PC-9 (cell line): ENCODE results near the gene ARPC5. TPM values are rescaled to one million over a fixed set of nuclear protein-coding genes. Genes with fewer than 3 reads are reported as not detected.
A peak's percentile ranks its signal among the peaks of the same experiment; 100 is the strongest.

Experiments used
- BruUV-seq: library from RNA; stranded (reverse); fragments of 400-500 nt; replicated peaks from 2 replicates; lab custom pipeline; 2021; lab: Mats Ljungman, UMichigan
- CTCF ChIA-PET: fragments of 300-600 bp; sonication (Branson Sonifier 250); formaldehyde crosslinking; loops from one replicate; lab custom pipeline; 2022; ENCODE audit warnings: antibody characterized with exemption; lab: Charles Lee
- POLR2A ChIA-PET: fragments of 300-600 bp; sonication (Branson Sonifier 250); formaldehyde crosslinking; loops from one replicate; lab custom pipeline; 2022; ENCODE audit warnings: antibody characterized with exemption; ENCODE audit not compliant: unreplicated experiment; lab: Charles Lee
- DNase-seq, 2 experiments: peaks; one replicate each; pipeline versions ENCODE4 v3.0.0 to v3.0.0-alpha.2; 2015 to 2022; ENCODE audit warnings: mixed read lengths in 1 of 2
- H2AFZ ChIP-seq: fragments of 200-600 bp; sonication (generic); 2 replicates; pipeline ENCODE4 v1.8.1; 2017; ENCODE audit warnings: antibody characterized with exemption
- H3F3A ChIP-seq: fragments of 200-600 bp; sonication (generic); 2 replicates; pipeline ENCODE4 v1.8.1; 2017; ENCODE audit warnings: antibody characterized with exemption, mild to moderate bottlenecking, low read depth; ENCODE audit not compliant: insufficient read depth
- H3K27ac ChIP-seq: fragments of 200-600 bp; sonication (generic); 2 replicates; pipeline ENCODE4 v1.6.1; 2016; ENCODE audit warnings: mixed run types
- H3K27me3 ChIP-seq: fragments of 200-600 bp; sonication (generic); 2 replicates; pipeline ENCODE4 v1.6.1; 2016; ENCODE audit warnings: low read depth, mixed run types; ENCODE audit not compliant: insufficient read depth
- H3K36me3 ChIP-seq: fragments of 200-600 bp; sonication (generic); 2 replicates; pipeline ENCODE4 v1.6.1; 2016; ENCODE audit warnings: low read depth, mixed run types
- H3K4me1 ChIP-seq: fragments of 200-600 bp; sonication (generic); replicated peaks from 2 replicates; pipeline ENCODE4 v1.6.1; 2016; ENCODE audit warnings: mixed run types; ENCODE audit not compliant: insufficient read depth
- H3K4me2 ChIP-seq: fragments of 200-600 bp; sonication (generic); 2 replicates; pipeline ENCODE4 v1.6.1; 2017; ENCODE audit warnings: mixed run types
- H3K4me3 ChIP-seq: fragments of 200-600 bp; sonication (generic); 2 replicates; pipeline ENCODE4 v1.6.1; 2016; ENCODE audit warnings: mixed run types
- H3K79me2 ChIP-seq: fragments of 200-600 bp; sonication (generic); 2 replicates; pipeline ENCODE4 v1.6.1; 2017; ENCODE audit warnings: low read depth, mixed run types
- H3K9me2 ChIP-seq: fragments of 200-600 bp; sonication (generic); 2 replicates; pipeline ENCODE4 v1.8.1; 2017; ENCODE audit warnings: mild to moderate bottlenecking; ENCODE audit not compliant: insufficient read depth
- H3K9me3 ChIP-seq: fragments of 200-600 bp; sonication (generic); 2 replicates; pipeline ENCODE4 v1.8.1; 2016; ENCODE audit warnings: low read depth; ENCODE audit not compliant: insufficient read depth
- H4K20me1 ChIP-seq: fragments of 200-600 bp; sonication (generic); 2 replicates; pipeline ENCODE4 v1.8.1; 2017; ENCODE audit not compliant: insufficient read depth
- EZH2 ChIP-seq: fragments of 200-600 bp; sonication (generic); IDR thresholded peaks from 2 replicates; pipeline ENCODE4 v1.8.0; 2017; ENCODE audit warnings: antibody characterized with exemption, low read depth
- intact Hi-C: fragments of 100-400 bp; cut with micrococcal nuclease; formaldehyde crosslinking; loops from one replicate; pipeline ENCODE4 v1.10.0; 2022; ENCODE audit not compliant: unreplicated experiment
- total RNA-seq: library from RNA; stranded (reverse); gene quantifications from 2 replicates; pipeline ENCODE4 v1.2.3, GENCODE V29; 2021
- TF ChIP-seq, protein P1 (sequence below): fragments of 200-600 bp; sonication (generic); conservative IDR thresholded peaks from 2 replicates; pipeline ENCODE4 v1.6.1; 2017; ENCODE audit warnings: mixed run types, antibody characterized with exemption, mild to moderate bottlenecking, moderate library complexity

The ARPC5 gene
- total RNA-seq, 1 experiment from 2014 or later: 143 TPM

DNA sequence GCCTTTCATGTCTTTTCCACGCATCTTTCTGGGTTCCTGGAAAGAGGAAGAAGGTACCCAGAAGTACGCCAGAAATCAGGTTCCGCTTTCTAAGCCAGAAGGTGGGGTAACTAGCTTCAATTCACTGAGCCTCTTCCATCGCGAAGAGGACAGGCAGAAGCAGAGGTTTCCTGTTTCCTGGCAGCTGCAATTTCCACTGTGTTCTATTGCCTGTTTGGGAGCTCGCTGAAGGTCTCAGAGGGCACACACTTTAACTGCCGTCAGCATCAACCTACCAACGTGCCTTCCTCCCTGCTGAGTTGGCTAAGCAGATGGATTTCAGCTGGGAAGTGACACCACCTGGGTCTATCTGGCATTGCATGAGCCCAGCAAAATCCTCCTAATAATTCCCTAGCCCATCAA, 55.3 kb downstream of the ARPC5 start:
- peak in 1 of 2 experiments; percentile 43 for DNase-seq
- H3K79me2 ChIP-seq: no peaks in the 10 kb centered on the region
- H3K9me3 ChIP-seq: no peaks in the 10 kb centered on the region
- TF ChIP-seq EZH2: no peak
- TF ChIP-seq, protein P1, sequence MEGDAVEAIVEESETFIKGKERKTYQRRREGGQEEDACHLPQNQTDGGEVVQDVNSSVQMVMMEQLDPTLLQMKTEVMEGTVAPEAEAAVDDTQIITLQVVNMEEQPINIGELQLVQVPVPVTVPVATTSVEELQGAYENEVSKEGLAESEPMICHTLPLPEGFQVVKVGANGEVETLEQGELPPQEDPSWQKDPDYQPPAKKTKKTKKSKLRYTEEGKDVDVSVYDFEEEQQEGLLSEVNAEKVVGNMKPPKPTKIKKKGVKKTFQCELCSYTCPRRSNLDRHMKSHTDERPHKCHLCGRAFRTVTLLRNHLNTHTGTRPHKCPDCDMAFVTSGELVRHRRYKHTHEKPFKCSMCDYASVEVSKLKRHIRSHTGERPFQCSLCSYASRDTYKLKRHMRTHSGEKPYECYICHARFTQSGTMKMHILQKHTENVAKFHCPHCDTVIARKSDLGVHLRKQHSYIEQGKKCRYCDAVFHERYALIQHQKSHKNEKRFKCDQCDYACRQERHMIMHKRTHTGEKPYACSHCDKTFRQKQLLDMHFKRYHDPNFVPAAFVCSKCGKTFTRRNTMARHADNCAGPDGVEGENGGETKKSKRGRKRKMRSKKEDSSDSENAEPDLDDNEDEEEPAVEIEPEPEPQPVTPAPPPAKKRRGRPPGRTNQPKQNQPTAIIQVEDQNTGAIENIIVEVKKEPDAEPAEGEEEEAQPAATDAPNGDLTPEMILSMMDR: peak; percentile 43; the same call in 1 of the 2 replicates
- no peaks in the 10 kb centered on the region; the same call in 1 of the 2 replicates for H3F3A ChIP-seq
- H3K4me2 ChIP-seq: no peak overlapping the region
- H4K20me1 ChIP-seq: no peaks in the 10 kb centered on the region
- no peaks in the 10 kb centered on the region for H3K27me3 ChIP-seq
- no TSS peak for BruUV-seq
- intact Hi-C loops: no loop called here
- H2AFZ ChIP-seq: no peak overlapping the region
- H3K9me2 ChIP-seq: no peaks in the 10 kb centered on the region
- ChIA-PET CTCF (interaction anchor here (0.6 kb wide), 1 partner anchor 33 kb away, joined by 3 read pairs; no protein-coding TSS in a partner anchor), POLR2A (no interaction called here)
- no peaks in the 10 kb centered on the region for H3K36me3 ChIP-seq
- H3K4me3 ChIP-seq: no peak overlapping the region
- H3K27ac ChIP-seq: no peak overlapping the region
- H3K4me1 ChIP-seq: no peaks in the 10 kb centered on the region

DNA sequence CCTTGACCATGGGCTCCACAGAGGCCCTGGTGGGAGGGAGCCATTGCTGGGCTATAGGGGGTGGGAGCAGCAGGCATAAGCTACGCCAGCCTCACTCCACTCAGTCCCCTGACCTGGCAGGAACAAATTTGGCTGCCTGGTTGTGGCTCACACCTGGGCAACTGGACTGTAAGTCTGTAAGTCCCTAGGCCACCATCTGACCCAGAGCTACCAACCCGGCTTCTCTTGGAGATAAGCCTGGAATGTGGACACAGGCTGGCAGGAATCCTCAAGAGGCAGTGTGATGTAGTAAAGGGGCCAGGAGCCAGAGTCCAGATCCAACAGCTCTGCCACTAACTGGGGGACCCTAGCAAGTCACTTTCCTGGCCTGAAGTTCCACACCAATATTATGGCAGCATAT, 56.7 kb downstream of the ARPC5 start:
- Histone ChIP-seq H3K27me3 (no peaks in the 10 kb centered on the region), H3K79me2 (no peaks in the 10 kb centered on the region), H3K4me1 (no peaks in the 10 kb centered on the region), H3K27ac (no peak overlapping the region), H3K9me3 (no peaks in the 10 kb centered on the region), H3F3A (no peaks in the 10 kb centered on the region; the same call in 1 of the 2 replicates), H4K20me1 (no peaks in the 10 kb centered on the region), H3K9me2 (no peaks in the 10 kb centered on the region), H3K4me3 (no peak overlapping the region), H3K36me3 (no peaks in the 10 kb centered on the region), H2AFZ (no peak overlapping the region), H3K4me2 (no peak overlapping the region)
- DNase-seq: no peak
- intact Hi-C loops: no loop called here
- POLR2A ChIA-PET: interaction anchor here (0.5 to 0.9 kb wide), 2 partner anchors 10 to 456 kb away, joined by 4 to 13 read pairs; no protein-coding TSS in a partner anchor
- TF ChIP-seq, protein P1: no peak
- no peak for TF ChIP-seq EZH2
- CTCF ChIA-PET: interaction anchor here (1.1 kb wide), 1 partner anchor 13 kb away, joined by 6 read pairs; no protein-coding TSS in a partner anchor
- BruUV-seq: no TSS peak

DNA sequence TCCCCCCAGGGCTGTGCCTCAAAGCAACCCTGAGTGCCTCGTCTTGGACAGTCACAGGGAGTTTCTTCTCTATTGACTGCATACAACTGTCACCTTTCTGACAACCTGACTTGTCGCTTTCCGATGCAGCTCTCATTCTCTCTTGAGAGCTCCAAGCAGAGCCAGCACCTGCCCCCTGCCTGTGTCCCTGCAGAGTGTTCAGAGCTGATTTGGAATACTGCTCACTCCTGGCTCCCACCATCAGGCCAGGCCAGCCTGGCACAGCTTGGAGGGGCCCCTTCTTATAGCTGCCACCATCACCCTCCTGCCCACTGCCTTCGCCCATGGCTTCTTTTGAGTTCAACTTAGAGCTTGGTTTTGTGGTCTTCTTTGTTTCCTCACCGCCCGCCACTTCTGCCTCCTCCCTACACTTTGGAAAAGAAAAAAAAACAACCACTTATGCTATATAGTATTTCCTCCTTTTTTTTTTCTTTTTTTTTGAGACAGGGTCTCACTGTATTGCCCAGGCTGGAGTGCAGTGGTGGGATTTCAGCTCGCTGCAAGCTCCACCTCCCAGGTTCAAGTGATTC, 57.6 kb downstream of the ARPC5 start:
- H3K9me3 ChIP-seq: no peaks in the 10 kb centered on the region
- POLR2A ChIA-PET: interaction anchor here (0.5 kb wide), 1 partner anchor 353 kb away, joined by 15 read pairs; no protein-coding TSS in a partner anchor

More for the DNA sequence above, 57.6 kb downstream of the ARPC5 start:
- Histone ChIP-seq H4K20me1 (no peaks in the 10 kb centered on the region), H3K79me2 (no peaks in the 10 kb centered on the region), H3K27ac (no peak overlapping the region), H2AFZ (no peak overlapping the region), H3K27me3 (no peaks in the 10 kb centered on the region), H3K4me1 (no peaks in the 10 kb centered on the region), H3F3A (no peaks in the 10 kb centered on the region; the same call in 1 of the 2 replicates), H3K4me2 (no peak overlapping the region), H3K9me2 (no peaks in the 10 kb centered on the region), H3K4me3 (no peak overlapping the region), H3K36me3 (no peaks in the 10 kb centered on the region)
- DNase-seq: no peak
- BruUV-seq: no TSS peak
- intact Hi-C loops: no loop called here
- CTCF ChIA-PET: interaction anchor here (1.1 kb wide), 1 partner anchor 13 kb away, joined by 6 read pairs; no protein-coding TSS in a partner anchor
- TF ChIP-seq, protein P1: no peak
- no peak for TF ChIP-seq EZH2
